Uterus (tissue), 2 donors: ENCODE data around the gene P4HB.

ENCODE experiments used
- POLR2A ChIP-seq, 2 donors: fragments of 450-650 bp; IDR thresholded peaks; one replicate each; pipeline ENCODE4 v1.6.1; 2016; ENCODE audit warnings: antibody characterized with exemption in 2 of 2, mild to moderate bottlenecking in 1 of 2, moderate library complexity in 1 of 2
- TF ChIP-seq, protein P1 (sequence below), 4 experiments: fragments of 200-600 bp in 2 of 4; fragments of 450-650 bp in 2 of 4; sonication (generic) in 2 of 4; IDR thresholded peaks; one replicate each; pipeline ENCODE4 v1.5.1; 2016 to 2019; ENCODE audit warnings: antibody characterized with exemption in 4 of 4, mild to moderate bottlenecking in 2 of 4, moderate library complexity in 1 of 4

DNA sequence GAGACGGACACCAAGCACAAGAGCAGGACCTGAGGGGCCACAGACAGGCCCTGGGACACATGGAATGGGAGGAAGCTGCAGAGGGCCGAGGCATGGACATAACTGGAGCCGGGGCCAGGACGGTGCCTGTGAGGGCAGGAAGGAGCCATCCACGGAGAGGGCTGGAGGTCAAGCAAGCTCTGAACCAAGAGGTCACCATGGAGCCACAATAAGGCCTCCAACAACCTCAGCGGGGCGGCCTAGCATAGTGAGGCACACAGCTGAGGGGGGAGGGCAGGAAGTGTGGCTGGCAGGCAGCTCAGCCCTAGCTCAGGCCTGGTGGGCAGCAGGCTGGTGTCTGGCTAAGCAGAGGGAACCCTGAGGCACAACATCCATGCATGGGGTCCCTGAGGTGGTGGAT is 31.7 kb downstream of the P4HB start:
- TF ChIP-seq, protein P1, sequence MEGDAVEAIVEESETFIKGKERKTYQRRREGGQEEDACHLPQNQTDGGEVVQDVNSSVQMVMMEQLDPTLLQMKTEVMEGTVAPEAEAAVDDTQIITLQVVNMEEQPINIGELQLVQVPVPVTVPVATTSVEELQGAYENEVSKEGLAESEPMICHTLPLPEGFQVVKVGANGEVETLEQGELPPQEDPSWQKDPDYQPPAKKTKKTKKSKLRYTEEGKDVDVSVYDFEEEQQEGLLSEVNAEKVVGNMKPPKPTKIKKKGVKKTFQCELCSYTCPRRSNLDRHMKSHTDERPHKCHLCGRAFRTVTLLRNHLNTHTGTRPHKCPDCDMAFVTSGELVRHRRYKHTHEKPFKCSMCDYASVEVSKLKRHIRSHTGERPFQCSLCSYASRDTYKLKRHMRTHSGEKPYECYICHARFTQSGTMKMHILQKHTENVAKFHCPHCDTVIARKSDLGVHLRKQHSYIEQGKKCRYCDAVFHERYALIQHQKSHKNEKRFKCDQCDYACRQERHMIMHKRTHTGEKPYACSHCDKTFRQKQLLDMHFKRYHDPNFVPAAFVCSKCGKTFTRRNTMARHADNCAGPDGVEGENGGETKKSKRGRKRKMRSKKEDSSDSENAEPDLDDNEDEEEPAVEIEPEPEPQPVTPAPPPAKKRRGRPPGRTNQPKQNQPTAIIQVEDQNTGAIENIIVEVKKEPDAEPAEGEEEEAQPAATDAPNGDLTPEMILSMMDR (IDR thresholded peaks at IDR 0.05), result no peak
- TF ChIP-seq POLR2A (IDR thresholded peaks at IDR 0.05), result no peak
